CD8-positive, alpha-beta memory T cell (primary cell): ENCODE measurements around the gene TTC4. TPM values are rescaled to one million over a fixed set of nuclear protein-coding genes. Genes with fewer than 3 reads are reported as not detected.

Experiments used
- CTCF ChIA-PET: fragments of 350-600 bp; sonication (Branson Sonifier 250); formaldehyde crosslinking; loops from one replicate; lab custom pipeline; 2021; ENCODE audit warnings: antibody characterized with exemption; lab: Charles Lee
- POLR2A ChIA-PET: fragments of 350-600 bp; sonication (Branson Sonifier 250); formaldehyde crosslinking; loops from one replicate; lab custom pipeline; 2021; ENCODE audit warnings: antibody characterized with exemption; lab: Charles Lee
- DNase-seq, 5 donors: peaks; one replicate each; pipeline versions ENCODE4 v3.0.0 to v3.0.0-alpha.2; 2020 to 2022; ENCODE audit warnings: mixed read lengths in 1 of 5
- H3K27ac ChIP-seq: one replicate; pipeline ENCODE4 v1.7.0; 2013; ENCODE audit warnings: low read depth, mild to moderate bottlenecking, low read length, moderate library complexity
- H3K27me3 ChIP-seq: 2 replicates; pipeline ENCODE4 v1.7.0; 2013; ENCODE audit warnings: low read length, mild to moderate bottlenecking; ENCODE audit not compliant: insufficient read depth, poor library complexity, severe bottlenecking
- H3K36me3 ChIP-seq: 2 replicates; pipeline ENCODE4 v1.7.0; 2013; ENCODE audit warnings: mild to moderate bottlenecking, low read length, moderate library complexity; ENCODE audit not compliant: insufficient read depth
- H3K4me1 ChIP-seq: 2 replicates; pipeline ENCODE4 v1.7.0; 2013; ENCODE audit warnings: mild to moderate bottlenecking, low read length, moderate library complexity; ENCODE audit not compliant: insufficient read depth
- H3K4me3 ChIP-seq: 2 replicates; pipeline ENCODE4 v1.7.0; 2013; ENCODE audit warnings: mild to moderate bottlenecking, low read length
- H3K9me3 ChIP-seq: 2 replicates; pipeline ENCODE4 v1.7.0; 2013; ENCODE audit warnings: mild to moderate bottlenecking, low read length
- H3K27ac Mint-ChIP-seq, 8 donors: one replicate each; pipeline ENCODE4 v1.8.0; 2020 to 2021; ENCODE audit warnings: mixed read lengths in 8 of 8, mild to moderate bottlenecking in 6 of 8, inconsistent platforms in 3 of 8, moderate library complexity in 3 of 8
- H3K27me3 Mint-ChIP-seq, 2 donors: one replicate each; pipeline ENCODE4 v1.8.0; 2020 to 2021; ENCODE audit warnings: mixed read lengths in 2 of 2, mild to moderate bottlenecking in 1 of 2, moderate library complexity in 1 of 2
- H3K36me3 Mint-ChIP-seq, 3 donors: one replicate each; pipeline ENCODE4 v1.8.0; 2020 to 2021; ENCODE audit warnings: mixed read lengths in 3 of 3, inconsistent platforms in 1 of 3, mild to moderate bottlenecking in 1 of 3
- H3K4me1 Mint-ChIP-seq, 3 donors: one replicate each; pipeline ENCODE4 v1.8.0; 2020 to 2021; ENCODE audit warnings: mixed read lengths in 3 of 3, inconsistent platforms in 1 of 3, mild to moderate bottlenecking in 1 of 3
- H3K4me3 Mint-ChIP-seq, 7 donors: one replicate each; pipeline ENCODE4 v1.8.0; 2020 to 2021; ENCODE audit warnings: mixed read lengths in 7 of 7, mild to moderate bottlenecking in 6 of 7, moderate library complexity in 4 of 7, inconsistent platforms in 2 of 7
- H3K9me3 Mint-ChIP-seq, 5 donors: one replicate each; pipeline ENCODE4 v1.8.0; 2020 to 2022; ENCODE audit warnings: mixed read lengths in 5 of 5, mild to moderate bottlenecking in 3 of 5, moderate library complexity in 2 of 5, inconsistent platforms in 1 of 5
- polyA plus RNA-seq: library from polyadenylated mRNA; unstranded; fragments of 300-500 nt; fragmentation: Illumina TruSeq; gene quantifications from one replicate; pipeline ENCODE4 v1.2.3, GENCODE V29; 2021
- total RNA-seq, 2 experiments: library from RNA; stranded (reverse); gene quantifications; one replicate each; pipeline ENCODE4 v1.2.3, GENCODE V29; 2021

The TTC4 gene
- total RNA-seq, result 10 to 100 TPM; 47.0 to 47.5 TPM
- 23.8 TPM for polyA plus RNA-seq

DNA sequence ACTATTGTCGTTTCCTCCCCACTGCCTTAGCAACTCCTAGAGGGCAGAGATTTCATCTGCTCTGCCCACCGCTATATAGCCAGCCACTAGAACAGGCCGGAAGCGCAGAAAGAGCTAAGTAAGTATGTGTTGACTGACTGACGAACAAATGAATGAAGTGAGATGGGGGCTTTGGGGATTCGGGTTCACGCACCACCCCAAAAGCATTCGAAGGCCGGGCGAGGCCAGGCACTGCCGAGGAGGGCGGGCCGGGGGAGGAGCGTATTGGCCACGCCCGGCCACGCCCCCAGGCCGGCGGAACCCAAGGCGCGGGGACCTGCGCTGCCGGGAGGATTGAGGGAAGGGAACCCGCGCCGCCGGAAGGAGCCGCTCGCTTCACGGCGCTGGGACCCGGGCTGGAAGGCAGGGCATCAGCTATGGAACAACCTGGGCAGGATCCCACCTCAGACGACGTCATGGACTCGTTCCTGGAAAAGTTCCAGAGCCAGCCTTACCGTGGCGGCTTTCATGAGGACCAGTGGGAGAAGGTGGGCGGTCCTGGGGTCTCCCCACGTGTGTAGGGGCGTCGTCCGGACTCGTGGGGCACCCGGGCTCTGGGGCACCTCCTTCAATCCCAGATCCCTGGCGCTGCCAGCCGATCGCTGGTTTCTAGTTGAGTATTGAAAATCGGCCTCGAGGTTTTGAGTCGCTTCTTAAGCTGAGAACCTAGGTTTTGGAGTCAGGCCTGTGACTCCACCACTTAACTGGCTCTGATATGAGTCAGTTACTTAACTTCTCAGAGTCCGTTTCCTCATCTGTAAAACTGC lies at the start of gene TTC4:
TSS of gene TTC4 (plus strand) at position 369 of the 806 bp plus-strand sequence. CDS start at position 417, 48 bp downstream.
- CTCF ChIA-PET, result interaction anchor here (1.3 to 2.0 kb wide), 3 partner anchors 9 to 662 kb away, joined by 3 to 11 read pairs (median 7); partner anchors contain the start of gene TTC22

GRCh38 chr1:54666333-54666732 lies 49.3 kb upstream of the TTC4 start:
- no peaks in the 10 kb centered on the region for H3K36me3 Mint-ChIP-seq
- no peak overlapping the region for H3K27ac Mint-ChIP-seq
- no peaks in the 10 kb centered on the region for H3K4me1 Mint-ChIP-seq
- no peaks in the 10 kb centered on the region for H3K9me3 Mint-ChIP-seq
- DNase-seq, result no peak
- ChIA-PET POLR2A (no interaction called here), CTCF (interaction anchor here (1.7 kb wide), 1 partner anchor 144 kb away, joined by 5 read pairs; no protein-coding TSS in a partner anchor)
- Histone ChIP-seq H3K27ac (no peak overlapping the region), H3K4me3 (no peak overlapping the region), H3K4me1 (no peaks in the 10 kb centered on the region), H3K9me3 (no peaks in the 10 kb centered on the region), H3K27me3 (no peaks in the 10 kb centered on the region), H3K36me3 (no peaks in the 10 kb centered on the region)
- no peak overlapping the region for H3K4me3 Mint-ChIP-seq
- H3K27me3 Mint-ChIP-seq, result peaks cover 3 to 9% of the 10 kb centered on the region in 2 donors

More for the DNA sequence above, at the start of gene TTC4:
- peaks cover 24 to 41% (median 35%) of the 10 kb centered on the region in 3 donors for H3K4me1 Mint-ChIP-seq
- H3K9me3 Mint-ChIP-seq, result no peaks in the 10 kb centered on the region
- peak within 1 kb of the TSS; percentile 30 to 98 (median 89) for H3K27ac Mint-ChIP-seq
- H3K9me3 ChIP-seq, result no peaks in the 10 kb centered on the region
- no peaks in the 10 kb centered on the region for H3K27me3 ChIP-seq
- peak within 1 kb of the TSS; percentile 66 for H3K27ac ChIP-seq
- H3K4me1 ChIP-seq, result peaks cover 16% of the 10 kb centered on the region
- H3K36me3 Mint-ChIP-seq, result peaks cover 0 to 26% (median 8%) of the 10 kb centered on the region in 3 donors
- POLR2A ChIA-PET, result interaction anchor here (1.0 kb wide), 1 partner anchor 85 kb away, joined by 3 read pairs; the partner anchor contains the start of gene TTC22
- H3K4me3 Mint-ChIP-seq, result peak within 1 kb of the TSS; percentile 83 to 96 (median 89)
- no peaks in the 10 kb centered on the region for H3K27me3 Mint-ChIP-seq
- peak within 1 kb of the TSS; percentile 99 for H3K4me3 ChIP-seq
- DNase-seq, result peak; percentile 71 to 85 (median 81)
- peaks cover 4% of the 10 kb centered on the region for H3K36me3 ChIP-seq

- Histone ChIP-seq H3K27ac (no peak overlapping the region), H3K9me3 (no peaks in the 10 kb centered on the region), H3K4me3 (no peak overlapping the region), H3K27me3 (no peaks in the 10 kb centered on the region), H3K4me1 (no peaks in the 10 kb centered on the region), H3K36me3 (no peaks in the 10 kb centered on the region)
- POLR2A ChIA-PET, result no interaction called here
- Mint-ChIP-seq H3K9me3 (no peaks in the 10 kb centered on the region), H3K4me3 (no peak overlapping the region), H3K4me1 (peaks cover 5 to 7% (median 6%) of the 10 kb centered on the region in 3 donors), H3K27me3 (peaks cover 5 to 9% of the 10 kb centered on the region in 2 donors), H3K36me3 (no peaks in the 10 kb centered on the region), H3K27ac (no peak overlapping the region)
- CTCF ChIA-PET, result interaction anchor here (1.7 kb wide), 1 partner anchor 142 kb away, joined by 5 read pairs; no protein-coding TSS in a partner anchor
- DNase-seq, result no peak
Measured at GRCh38 chr1:54667797-54668196, 47.9 kb upstream of the TTC4 start.

DNA sequence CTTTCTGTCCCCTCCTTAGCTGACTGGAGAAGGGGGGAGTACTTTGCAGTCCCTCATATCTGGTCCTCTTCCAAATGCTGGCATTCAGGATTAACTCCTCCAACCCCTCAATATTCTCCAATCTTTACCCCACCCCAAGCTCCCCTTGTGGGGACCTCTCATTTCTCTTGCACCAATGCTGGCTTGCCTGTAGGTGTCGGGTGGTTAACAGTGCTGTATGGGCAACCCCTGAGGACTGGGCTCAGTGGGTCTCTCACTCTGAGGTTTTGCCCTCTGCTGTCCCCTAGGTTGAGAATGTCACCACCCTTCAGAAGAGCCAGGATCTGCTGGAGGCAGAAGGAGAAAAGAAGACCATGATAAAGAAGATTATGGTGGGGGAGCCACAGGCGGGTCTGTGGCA lies 47.1 kb upstream of the TTC4 start:
- DNase-seq, result no peak
- Histone ChIP-seq H3K9me3 (no peaks in the 10 kb centered on the region), H3K36me3 (no peaks in the 10 kb centered on the region), H3K4me1 (no peaks in the 10 kb centered on the region), H3K27ac (no peak overlapping the region), H3K27me3 (no peaks in the 10 kb centered on the region), H3K4me3 (no peak overlapping the region)
- no peak overlapping the region for H3K27ac Mint-ChIP-seq
- peaks cover 5 to 7% (median 6%) of the 10 kb centered on the region in 3 donors for H3K4me1 Mint-ChIP-seq
- peaks cover 5 to 9% of the 10 kb centered on the region in 2 donors for H3K27me3 Mint-ChIP-seq
- ChIA-PET CTCF (no interaction called here), POLR2A (no interaction called here)
- H3K9me3 Mint-ChIP-seq, result no peaks in the 10 kb centered on the region
- no peak overlapping the region for H3K4me3 Mint-ChIP-seq
- H3K36me3 Mint-ChIP-seq, result no peaks in the 10 kb centered on the region

- Histone ChIP-seq H3K4me1 (no peaks in the 10 kb centered on the region), H3K27me3 (no peaks in the 10 kb centered on the region), H3K9me3 (no peaks in the 10 kb centered on the region), H3K4me3 (no peak overlapping the region), H3K36me3 (no peaks in the 10 kb centered on the region), H3K27ac (no peak overlapping the region)
- POLR2A ChIA-PET, result no interaction called here
- H3K36me3 Mint-ChIP-seq, result no peaks in the 10 kb centered on the region
- DNase-seq, result peak; percentile 48 to 70 (median 54)
- peak overlapping the region in 5 of 8 donors; percentile 20 to 67 (median 34) for H3K27ac Mint-ChIP-seq
- H3K27me3 Mint-ChIP-seq, result peaks cover 0 to 3% of the 10 kb centered on the region in 2 donors
- H3K4me3 Mint-ChIP-seq, result no peak overlapping the region
- H3K9me3 Mint-ChIP-seq, result no peaks in the 10 kb centered on the region
- CTCF ChIA-PET, result interaction anchor here (0.6 to 4.1 kb wide), 3 partner anchors 33 to 138 kb away, joined by 3 to 22 read pairs (median 8); partner anchors contain the start of gene TTC22
- peaks cover 5 to 7% (median 6%) of the 10 kb centered on the region in 3 donors for H3K4me1 Mint-ChIP-seq
Measured at GRCh38 chr1:54671985-54672608, 43.6 kb upstream of the TTC4 start.

- no peaks in the 10 kb centered on the region for H3K27me3 ChIP-seq
- H3K9me3 ChIP-seq, result no peaks in the 10 kb centered on the region
- no peak overlapping the region for H3K27ac ChIP-seq
- H3K27me3 Mint-ChIP-seq, result no peaks in the 10 kb centered on the region
- no peak overlapping the region for H3K27ac Mint-ChIP-seq
- no peaks in the 10 kb centered on the region for H3K4me1 Mint-ChIP-seq
- H3K4me1 ChIP-seq, result no peaks in the 10 kb centered on the region
- H3K36me3 ChIP-seq, result no peaks in the 10 kb centered on the region
- H3K4me3 Mint-ChIP-seq, result no peak overlapping the region
- H3K9me3 Mint-ChIP-seq, result no peaks in the 10 kb centered on the region
- H3K4me3 ChIP-seq, result no peak overlapping the region
- no peak for DNase-seq
- CTCF ChIA-PET, result interaction anchor here (1.0 kb wide), 1 partner anchor 132 kb away, joined by 4 read pairs; no protein-coding TSS in a partner anchor
- POLR2A ChIA-PET, result no interaction called here
- no peaks in the 10 kb centered on the region for H3K36me3 Mint-ChIP-seq
Measured at GRCh38 chr1:54678776-54679643, 36.7 kb upstream of the TTC4 start.

GRCh38 chr1:54679706-54680105 lies 36.0 kb upstream of the TTC4 start:
- no peaks in the 10 kb centered on the region for H3K4me1 ChIP-seq
- H3K27ac ChIP-seq, result no peak overlapping the region
- no peak for DNase-seq
- no peaks in the 10 kb centered on the region for H3K9me3 ChIP-seq
- no peaks in the 10 kb centered on the region for H3K27me3 Mint-ChIP-seq
- CTCF ChIA-PET, result interaction anchor here (1.0 kb wide), 1 partner anchor 131 kb away, joined by 4 read pairs; no protein-coding TSS in a partner anchor
- H3K4me3 Mint-ChIP-seq, result no peak overlapping the region
- no peak overlapping the region for H3K4me3 ChIP-seq
- H3K9me3 Mint-ChIP-seq, result no peaks in the 10 kb centered on the region
- no peaks in the 10 kb centered on the region for H3K27me3 ChIP-seq
- H3K36me3 Mint-ChIP-seq, result no peaks in the 10 kb centered on the region
- H3K4me1 Mint-ChIP-seq, result no peaks in the 10 kb centered on the region
- POLR2A ChIA-PET, result no interaction called here
- H3K27ac Mint-ChIP-seq, result peak overlapping the region in 1 of 8 donors; percentile 69
- H3K36me3 ChIP-seq, result no peaks in the 10 kb centered on the region
